LNCAP (cell line): Measurements from ENCODE around the gene PPP2R1B.

Experiments used
- TF ChIP-seq, protein P1 (sequence below): fragments of 450-650 bp; IDR thresholded peaks from 2 replicates; pipeline ENCODE4 v1.5.1; 2017; ENCODE audit warnings: mild to moderate bottlenecking

Gene PPP2R1B

DNA sequence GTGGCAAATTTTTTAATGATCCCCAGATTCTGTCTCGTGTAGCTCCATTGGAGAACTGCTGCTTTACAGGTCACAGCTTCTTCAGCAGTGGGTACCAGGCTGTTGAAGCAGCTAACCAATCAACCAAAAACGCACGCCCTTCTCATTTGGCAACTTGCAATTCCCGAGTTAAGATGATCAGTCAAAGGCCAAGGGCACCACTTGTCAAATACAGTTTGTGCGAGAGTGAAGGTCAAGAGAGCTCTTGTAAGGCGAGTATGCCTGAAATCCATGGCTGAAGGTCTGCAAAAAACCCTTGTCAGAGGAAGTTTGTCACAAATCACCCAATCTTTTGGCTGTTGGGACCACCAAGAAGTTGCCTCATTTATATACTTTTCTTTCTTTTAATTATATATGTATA lies 12.9 kb upstream of the PPP2R1B start:
- TF ChIP-seq, protein P1, sequence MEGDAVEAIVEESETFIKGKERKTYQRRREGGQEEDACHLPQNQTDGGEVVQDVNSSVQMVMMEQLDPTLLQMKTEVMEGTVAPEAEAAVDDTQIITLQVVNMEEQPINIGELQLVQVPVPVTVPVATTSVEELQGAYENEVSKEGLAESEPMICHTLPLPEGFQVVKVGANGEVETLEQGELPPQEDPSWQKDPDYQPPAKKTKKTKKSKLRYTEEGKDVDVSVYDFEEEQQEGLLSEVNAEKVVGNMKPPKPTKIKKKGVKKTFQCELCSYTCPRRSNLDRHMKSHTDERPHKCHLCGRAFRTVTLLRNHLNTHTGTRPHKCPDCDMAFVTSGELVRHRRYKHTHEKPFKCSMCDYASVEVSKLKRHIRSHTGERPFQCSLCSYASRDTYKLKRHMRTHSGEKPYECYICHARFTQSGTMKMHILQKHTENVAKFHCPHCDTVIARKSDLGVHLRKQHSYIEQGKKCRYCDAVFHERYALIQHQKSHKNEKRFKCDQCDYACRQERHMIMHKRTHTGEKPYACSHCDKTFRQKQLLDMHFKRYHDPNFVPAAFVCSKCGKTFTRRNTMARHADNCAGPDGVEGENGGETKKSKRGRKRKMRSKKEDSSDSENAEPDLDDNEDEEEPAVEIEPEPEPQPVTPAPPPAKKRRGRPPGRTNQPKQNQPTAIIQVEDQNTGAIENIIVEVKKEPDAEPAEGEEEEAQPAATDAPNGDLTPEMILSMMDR = no peak

DNA sequence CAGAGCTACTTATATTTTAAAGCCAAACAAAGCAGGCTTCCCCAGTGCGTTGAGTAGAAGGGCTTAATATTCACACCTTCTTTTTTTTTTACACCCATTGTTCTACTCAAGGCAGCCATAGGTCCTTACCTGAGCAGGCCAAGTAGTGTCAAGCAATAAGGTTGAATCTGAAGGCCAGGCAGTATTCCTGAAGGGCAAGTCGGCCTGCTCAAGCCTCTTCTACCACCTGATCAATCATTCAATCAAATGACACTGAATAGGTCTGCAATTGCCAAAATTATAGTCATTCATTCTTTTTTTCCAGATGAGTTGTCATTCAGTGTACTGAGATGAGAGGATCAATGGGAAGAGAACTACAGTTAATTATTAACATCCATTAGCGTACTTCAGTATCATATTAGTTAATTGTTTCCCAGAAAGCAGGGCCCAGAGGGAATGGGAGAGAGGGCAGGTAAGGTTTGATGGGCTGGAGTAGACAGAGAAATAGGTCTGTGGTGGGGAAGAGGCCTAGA lies 11.9 kb upstream of the PPP2R1B start:
- TF ChIP-seq, protein P1 = no peak

DNA sequence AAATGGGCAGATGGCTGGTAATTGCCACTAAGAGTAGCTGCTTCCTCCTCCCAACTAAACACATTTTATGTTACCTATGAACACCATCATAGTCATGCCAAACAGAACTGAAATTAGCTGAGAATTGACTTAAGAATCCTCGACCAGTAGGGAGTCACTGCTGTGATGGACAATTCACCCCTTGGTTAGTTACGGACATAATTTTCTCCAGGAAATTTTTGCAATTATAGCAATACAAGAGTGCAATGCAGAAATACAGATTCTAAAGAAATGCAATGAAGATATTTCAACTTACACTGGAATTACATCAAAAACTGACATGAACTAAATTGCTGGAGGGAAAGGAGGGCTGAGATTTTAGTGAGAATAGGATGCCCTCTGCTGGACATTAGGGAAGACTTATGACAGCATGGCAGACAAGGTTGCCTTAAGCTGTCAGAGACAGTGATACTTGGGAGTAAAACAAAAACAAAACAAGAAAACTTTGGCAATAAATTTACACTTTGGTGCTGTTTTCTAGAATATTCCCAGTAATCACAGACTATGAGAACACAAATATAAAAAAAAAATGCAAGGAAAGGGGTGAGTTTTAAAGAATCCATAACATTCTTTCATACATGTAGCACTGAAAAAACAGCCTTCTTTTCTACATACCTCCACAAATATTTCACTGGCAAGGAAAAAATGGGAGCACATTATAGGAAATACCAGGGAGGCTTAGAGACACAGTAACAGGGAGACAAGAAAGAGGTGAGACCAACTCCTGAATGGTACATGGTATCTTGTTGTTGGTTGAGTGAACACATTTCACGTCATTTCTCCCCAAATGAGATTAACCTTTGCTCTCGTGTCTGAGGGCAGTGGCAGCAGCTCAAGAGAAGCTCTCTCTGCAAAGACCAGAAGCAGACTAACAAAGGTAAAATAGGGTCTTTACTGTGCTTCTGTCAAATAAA lies 11.2 kb upstream of the PPP2R1B start:
- TF ChIP-seq, protein P1 = peak; percentile 80

DNA sequence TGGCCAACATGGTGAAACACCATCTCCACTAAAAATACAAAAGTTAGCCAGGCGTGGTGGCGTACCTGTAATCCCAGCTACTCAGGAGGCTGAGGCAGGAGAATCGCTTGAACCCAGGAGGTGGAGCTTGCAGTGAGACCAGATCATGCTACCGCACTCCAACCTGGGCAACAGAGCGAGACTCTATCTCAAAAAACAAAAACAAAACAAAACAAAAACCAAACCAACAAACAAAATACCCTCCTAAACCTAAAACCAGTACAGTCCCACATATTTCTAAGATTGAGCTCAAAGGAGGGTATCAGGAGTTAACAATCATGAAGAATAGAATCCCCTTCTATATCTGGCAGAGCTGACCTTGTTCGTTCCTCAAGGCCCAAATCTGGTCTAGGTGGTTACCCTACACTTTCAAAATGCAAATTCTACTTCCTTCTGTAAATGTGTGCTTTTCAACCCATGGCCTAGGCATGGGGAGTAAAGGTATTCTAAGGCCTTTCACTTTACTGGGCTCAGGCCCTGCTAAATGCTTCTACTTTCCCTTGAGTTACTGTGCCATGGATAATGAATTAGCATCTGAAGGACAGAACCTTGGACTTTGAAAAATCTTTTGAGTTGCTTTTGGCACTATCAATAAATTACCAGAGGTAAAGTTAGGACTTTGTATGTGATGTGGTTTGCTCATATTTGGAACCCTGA lies 10.4 kb upstream of the PPP2R1B start:
- TF ChIP-seq, protein P1 = no peak

DNA sequence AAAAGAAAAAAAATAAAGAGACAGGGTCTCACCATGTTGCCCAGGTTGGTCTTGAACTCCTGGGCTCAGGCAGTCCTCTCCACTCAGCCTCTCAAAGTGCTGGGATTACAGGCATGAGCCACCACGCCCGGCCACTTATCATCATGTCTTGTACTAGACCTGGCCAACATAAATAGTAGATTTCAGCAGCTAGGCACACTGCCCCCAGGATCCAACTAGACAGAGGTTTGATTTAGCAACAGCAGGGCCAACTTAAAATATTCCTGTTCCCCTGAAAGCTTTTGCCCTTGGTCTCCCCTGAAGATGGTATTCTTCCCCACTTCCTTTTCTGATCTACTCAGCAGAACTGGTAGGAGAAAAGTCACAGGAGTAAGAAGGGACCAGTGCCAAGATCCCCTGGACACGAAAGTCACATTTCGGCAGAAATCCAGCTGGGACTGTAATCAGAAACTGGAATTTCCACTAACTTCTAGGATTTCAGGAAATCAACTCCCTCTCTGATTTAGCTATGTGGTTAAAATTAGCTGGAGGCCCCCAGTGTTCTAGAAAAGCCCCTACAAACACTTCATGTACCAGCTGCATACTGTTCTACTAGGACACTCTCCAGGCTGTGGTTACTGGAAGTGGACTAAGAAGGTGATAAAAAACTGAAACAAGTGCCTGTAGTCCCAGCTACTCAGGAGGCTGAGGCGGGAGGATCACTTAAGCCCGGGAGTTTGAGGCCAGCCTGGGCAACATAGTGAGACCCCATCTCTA lies 8.9 kb upstream of the PPP2R1B start:
- TF ChIP-seq, protein P1 = no peak

DNA sequence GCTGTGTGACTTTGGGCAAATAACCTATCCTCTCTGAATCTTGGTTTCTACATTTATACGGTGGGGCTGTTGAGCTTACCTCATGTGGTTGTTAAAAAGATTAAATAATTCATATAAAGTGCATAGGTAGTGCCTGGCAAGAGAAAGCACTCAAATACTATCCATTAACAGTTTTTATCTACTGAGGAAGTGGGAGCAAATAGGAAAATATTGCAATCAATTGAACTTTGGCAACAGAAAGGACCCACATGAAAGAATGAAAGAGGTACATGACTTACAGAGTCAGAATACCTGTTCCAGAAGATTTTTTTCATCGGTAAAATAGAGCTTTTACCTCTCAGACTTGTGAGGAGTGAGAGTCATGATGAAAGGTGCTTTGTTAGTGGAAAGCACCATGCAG lies 6.3 kb upstream of the PPP2R1B start:
- TF ChIP-seq, protein P1 = no peak

DNA sequence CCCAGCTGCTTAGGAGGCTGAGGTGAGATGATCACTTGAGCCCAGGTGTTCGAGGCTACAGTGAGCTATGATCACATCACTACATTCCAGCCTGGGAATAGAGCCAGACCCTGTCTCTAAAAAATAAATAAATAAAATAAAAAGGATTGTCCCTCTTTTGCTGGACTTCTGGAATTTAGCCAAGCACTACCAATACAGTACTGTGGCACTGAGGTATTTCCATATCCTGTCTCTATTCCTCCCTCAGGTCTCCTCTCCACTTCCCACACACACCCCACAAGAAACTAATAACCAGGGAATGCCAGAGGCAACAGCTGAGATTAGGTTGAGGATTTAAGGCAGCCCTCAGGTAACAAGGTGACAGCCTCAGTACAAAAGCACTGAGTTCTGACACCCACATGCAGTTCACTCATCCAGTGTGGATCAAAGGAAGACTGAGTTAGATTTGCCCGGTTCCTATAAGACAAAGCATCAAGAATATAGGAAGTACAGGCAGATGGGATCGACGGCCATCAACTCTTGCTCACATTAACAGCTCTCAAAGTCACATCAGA lies 4.5 kb upstream of the PPP2R1B start:
- TF ChIP-seq, protein P1 = no peak
